RWPE1 (cell line): ENCODE measurements around the gene AEN.

Experiments
- CTCF ChIA-PET: fragments of 350-600 bp; sonication (Branson Sonifier 250); formaldehyde crosslinking; extraction: SDS; loops from one replicate; lab custom pipeline; 2021; lab: Yijun Ruan, JAX
- POLR2A ChIA-PET: fragments of 400-600 bp; formaldehyde crosslinking; extraction: SDS; loops from one replicate; lab custom pipeline; 2020; ENCODE audit warnings: antibody characterized with exemption; ENCODE audit not compliant: low non-redundant PET; lab: Yijun Ruan, JAX
- DNase-seq: peaks from one replicate; pipeline ENCODE4 v3.0.0; 2012; ENCODE audit warnings: low spot score
- H3K27ac ChIP-seq: fragments of 450-650 bp; 2 replicates; pipeline ENCODE4 v1.5.1; 2017
- CTCF ChIP-seq: fragments of 450-650 bp; conservative IDR thresholded peaks from 2 replicates; pipeline ENCODE4 v1.5.1; 2017; ENCODE audit warnings: low read depth, mild to moderate bottlenecking

Gene AEN

GRCh38 chr15:88645171-88646087, 24.3 kb downstream of the AEN start:
- POLR2A ChIA-PET = no interaction called here
- DNase-seq = no peak
- no peak overlapping the region for H3K27ac ChIP-seq
- CTCF ChIA-PET = no interaction called here
- no peak for TF ChIP-seq CTCF

- POLR2A ChIA-PET = no interaction called here
- TF ChIP-seq CTCF = no peak
- DNase-seq = no peak
- CTCF ChIA-PET = no interaction called here
- H3K27ac ChIP-seq = no peak overlapping the region
These were observed 24.9 kb downstream of the AEN start for GRCh38 chr15:88646088-88646405.

- ChIA-PET POLR2A (interaction anchor here (0.7 kb wide), 1 partner anchor 27 kb away, joined by 7 read pairs; no protein-coding TSS in a partner anchor), CTCF (no interaction called here)
- no peak for DNase-seq
- no peak overlapping the region for H3K27ac ChIP-seq
- TF ChIP-seq CTCF = no peak
These were observed 25.8 kb downstream of the AEN start for GRCh38 chr15:88646951-88647350.

- POLR2A ChIA-PET = interaction anchor here (0.7 kb wide), 1 partner anchor 27 kb away, joined by 7 read pairs; no protein-coding TSS in a partner anchor
- TF ChIP-seq CTCF = no peak
- no peak for DNase-seq
- CTCF ChIA-PET = interaction anchor here (0.7 kb wide), 1 partner anchor 33 kb away, joined by 3 read pairs; no protein-coding TSS in a partner anchor
- peak overlapping the region; percentile 58 for H3K27ac ChIP-seq
These were observed 26.4 kb downstream of the AEN start for GRCh38 chr15:88647351-88648105.

GRCh38 chr15:88648357-88649214, 27.4 kb downstream of the AEN start:
- no peak for TF ChIP-seq CTCF
- no peak for DNase-seq
- ChIA-PET POLR2A (no interaction called here), CTCF (interaction anchor here (0.6 kb wide), 1 partner anchor 13 kb away, joined by 4 read pairs; no protein-coding TSS in a partner anchor)
- H3K27ac ChIP-seq = peak overlapping the region; percentile 58
